Activated effector memory CD4-positive, alpha-beta T cell treated with Interleukin-2 at 50 U/mL for 16 hours (primary cell): ENCODE results near the gene ULBP2.
"Not testable (repeated sequence)": the region's sequence is repeated elsewhere in the genome, so short reads cannot be mapped to it uniquely, and the experiment has no call there.

ENCODE experiments used
- DNase-seq: peaks from one replicate; pipeline ENCODE4 v3.0.0-alpha.2; 2020

ULBP2 gene

GRCh38 chr6:149974825-149975224 lies 33.0 kb downstream of the ULBP2 start:
- DNase-seq: no peak

GRCh38 chr6:149975400-149975799 lies 33.6 kb downstream of the ULBP2 start:
- no peak for DNase-seq

GRCh38 chr6:149977221-149977620 lies 35.4 kb downstream of the ULBP2 start:
- DNase-seq: no peak

- DNase-seq: no peak
Observed at GRCh38 chr6:149978610-149979009, 36.8 kb downstream of the ULBP2 start.

- DNase-seq: no peak
Observed at GRCh38 chr6:149979293-149979692, 37.5 kb downstream of the ULBP2 start.

- no peak for DNase-seq
Observed at GRCh38 chr6:149983145-149983544, 41.3 kb downstream of the ULBP2 start.

- no peak for DNase-seq
Observed at GRCh38 chr6:149984773-149985172, 43.0 kb downstream of the ULBP2 start.

GRCh38 chr6:149985481-149985937 lies 43.7 kb downstream of the ULBP2 start:
- DNase-seq: no peak

- no peak for DNase-seq
Observed at GRCh38 chr6:149987602-149988107, 45.8 kb downstream of the ULBP2 start.

- no peak for DNase-seq
Observed at GRCh38 chr6:149988550-149989346, 46.9 kb downstream of the ULBP2 start.

- no peak for DNase-seq
Observed at GRCh38 chr6:149990212-149990660, 48.4 kb downstream of the ULBP2 start.

GRCh38 chr6:149990661-149991471 lies 49.1 kb downstream of the ULBP2 start:
- no peak for DNase-seq

- DNase-seq: not testable (repeated sequence)
Observed at GRCh38 chr6:149991472-149991795, 49.6 kb downstream of the ULBP2 start.

- DNase-seq: no peak
Observed at GRCh38 chr6:149991838-149992237, 50.0 kb downstream of the ULBP2 start.

- DNase-seq: no peak
Observed at GRCh38 chr6:149995235-149995750, 53.5 kb downstream of the ULBP2 start.

GRCh38 chr6:149995971-149996370 lies 54.2 kb downstream of the ULBP2 start:
- DNase-seq: no peak
